Measurements from ENCODE around the gene KRTAP5-11.
A peak's percentile ranks its signal among the peaks of the same experiment; 100 is the strongest.
"Not testable (repeated sequence)": the region's sequence is repeated elsewhere in the genome, so short reads cannot be mapped to it uniquely, and the experiment has no call there.

KRTAP5-11 gene, protein sequence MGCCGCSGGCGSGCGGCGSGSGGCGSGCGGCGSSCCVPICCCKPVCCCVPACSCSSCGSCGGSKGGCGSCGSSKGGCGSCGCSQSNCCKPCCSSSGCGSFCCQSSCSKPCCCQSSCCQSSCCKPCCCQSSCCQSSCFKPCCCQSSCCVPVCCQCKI

DNA sequence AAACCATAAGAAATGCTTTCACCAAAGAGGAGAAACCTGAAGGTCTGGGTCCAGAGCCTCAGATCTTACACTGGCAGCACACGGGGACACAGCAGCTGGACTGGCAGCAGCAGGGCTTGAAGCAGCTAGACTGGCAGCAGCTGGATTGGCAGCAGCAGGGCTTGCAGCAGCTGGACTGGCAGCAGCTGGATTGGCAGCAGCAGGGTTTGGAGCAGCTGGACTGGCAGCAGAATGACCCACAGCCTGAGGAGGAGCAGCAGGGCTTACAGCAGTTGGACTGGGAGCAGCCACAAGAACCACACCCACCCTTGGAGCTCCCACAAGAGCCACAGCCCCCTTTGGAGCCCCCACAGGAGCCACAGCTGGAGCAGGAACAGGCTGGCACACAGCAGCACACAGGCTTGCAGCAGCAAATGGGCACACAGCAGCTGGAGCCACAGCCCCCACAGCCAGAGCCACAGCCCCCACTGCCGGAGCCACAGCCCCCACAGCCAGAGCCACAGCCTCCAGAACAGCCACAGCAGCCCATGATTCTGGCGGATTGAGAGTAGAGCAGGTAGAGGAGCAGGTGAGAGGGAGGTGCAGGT, at the start of gene KRTAP5-11:
Gene KRTAP5-11 (minus strand): TSS at position 567 of the 587 bp plus-strand sequence. CDS start 38 bp downstream, at position 529.
- DNase-seq (ENCODE audit: low read depth) = no peak

DNA sequence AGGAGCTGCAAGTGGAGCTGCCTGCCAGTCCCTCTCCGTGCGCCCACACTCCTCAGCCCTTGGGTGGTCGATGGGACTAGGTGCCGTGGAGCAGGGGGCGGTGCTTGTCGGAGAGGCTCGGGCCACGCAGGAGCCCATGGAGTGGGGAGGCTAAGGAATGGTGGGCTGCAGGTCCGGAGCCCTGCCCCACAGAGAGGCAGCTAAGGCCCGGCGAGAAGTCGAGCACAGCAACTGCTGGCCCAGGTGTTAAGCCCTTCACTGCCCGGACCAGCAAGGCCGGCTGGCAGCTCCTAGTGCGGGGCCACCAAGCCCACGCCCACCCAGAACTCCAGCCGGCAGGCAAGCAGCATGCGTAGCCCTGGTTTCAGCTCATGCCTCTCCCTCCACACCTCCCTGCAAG, 48.9 kb upstream of the KRTAP5-11 start:
- not testable (repeated sequence) for DNase-seq (ENCODE audit: low read depth)

DNA sequence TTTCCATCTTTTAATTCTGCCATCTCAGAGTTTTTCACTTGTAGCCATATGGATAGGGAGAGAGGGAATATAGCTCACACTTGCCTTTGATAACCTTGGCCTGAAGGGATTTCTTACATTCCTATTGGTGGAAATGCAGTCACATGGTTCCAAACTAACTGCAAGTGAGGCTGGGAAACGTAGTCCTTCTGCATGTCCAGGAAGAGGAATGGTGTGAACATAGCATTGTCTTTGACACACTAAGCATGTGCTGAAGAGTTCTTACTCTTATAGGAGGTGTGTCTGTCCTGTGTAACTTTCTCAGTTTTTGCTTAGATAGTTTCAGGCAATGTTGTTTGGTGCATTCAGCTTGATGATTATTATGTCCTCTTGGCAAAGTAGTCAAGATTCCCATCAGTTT, 47.4 kb upstream of the KRTAP5-11 start:
- DNase-seq (ENCODE audit: low read depth) = not testable (repeated sequence)

DNA sequence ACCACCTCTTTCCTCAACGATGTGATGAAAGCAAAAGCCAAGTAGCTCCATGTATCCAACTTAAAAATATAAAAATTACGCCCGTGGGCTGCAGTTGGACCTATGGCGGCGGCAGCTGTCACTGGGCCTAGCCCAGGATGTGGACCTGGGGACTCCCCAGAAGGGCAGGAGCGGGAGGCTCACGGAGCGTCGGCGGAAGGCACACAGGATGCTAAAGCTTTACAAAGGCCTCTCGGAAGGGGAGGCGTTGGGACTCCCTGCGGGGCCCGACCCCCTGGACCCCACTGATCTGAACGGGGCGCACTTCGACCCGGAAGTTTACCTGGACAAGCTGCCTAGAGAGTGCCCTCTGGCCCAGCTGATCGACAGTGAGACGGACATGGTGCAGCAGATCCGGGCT, 46.3 kb upstream of the KRTAP5-11 start:
- not testable (repeated sequence) for DNase-seq (ENCODE audit: low read depth)

DNA sequence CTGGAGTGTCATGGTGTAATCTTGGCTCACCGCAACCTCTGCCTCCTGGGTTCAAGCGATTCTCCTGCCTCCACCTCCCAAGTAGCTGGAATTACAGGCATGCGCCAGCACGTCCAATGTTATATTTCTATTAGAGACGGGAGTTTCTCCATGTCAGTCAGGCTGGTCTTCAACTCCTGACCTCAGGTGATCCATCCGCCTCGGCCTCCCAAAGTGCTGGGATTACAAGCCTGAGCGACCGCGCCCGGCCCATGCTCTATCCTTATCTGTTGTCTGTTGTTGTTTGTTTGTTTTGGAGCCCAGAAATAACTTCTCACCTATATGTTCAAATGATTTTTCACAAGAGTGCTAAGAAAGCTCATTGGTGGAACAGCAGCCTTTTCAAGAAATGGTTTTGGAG, 40.6 kb upstream of the KRTAP5-11 start:
- DNase-seq (ENCODE audit: low read depth) = not testable (repeated sequence)

DNA sequence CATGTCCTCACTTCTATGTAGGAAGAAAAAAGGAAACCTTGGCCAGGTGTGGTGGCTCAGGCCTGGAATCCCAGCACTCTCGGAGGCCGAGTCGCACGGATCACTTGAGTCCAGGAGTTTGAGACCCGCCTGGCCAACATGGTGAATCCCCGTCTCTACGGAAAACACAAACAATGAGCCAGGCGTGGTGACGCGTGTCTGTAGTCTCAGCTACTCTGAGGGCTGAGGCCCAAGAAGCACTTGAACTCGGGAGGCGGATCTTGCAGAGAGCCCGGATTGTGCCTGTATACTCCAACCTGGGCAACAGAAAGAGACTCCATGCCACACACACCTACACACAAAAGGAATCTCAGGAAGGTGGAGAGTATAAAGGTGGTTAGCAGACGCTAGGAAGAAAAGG, 39.9 kb upstream of the KRTAP5-11 start:
- DNase-seq (ENCODE audit: low read depth) = not testable (repeated sequence)

DNA sequence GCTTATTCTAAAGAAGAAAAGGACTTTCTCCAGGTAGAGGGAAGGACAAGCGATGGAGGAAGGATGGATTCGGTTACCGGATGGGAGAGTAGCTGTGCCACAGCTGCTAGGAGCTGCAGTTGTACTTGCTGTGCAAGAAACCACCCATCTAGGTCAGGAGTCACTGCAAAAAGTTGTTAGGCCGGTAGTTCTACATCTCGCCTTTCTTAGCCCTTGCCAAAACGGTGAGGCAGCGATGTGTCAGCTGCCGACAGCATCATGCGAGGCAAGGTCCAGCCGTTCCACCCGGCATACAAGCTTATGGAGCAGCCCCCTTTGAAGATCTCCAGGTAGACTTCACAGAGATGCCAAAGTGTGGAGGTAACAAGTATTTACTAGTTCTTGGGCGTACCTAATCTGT, 32.3 kb upstream of the KRTAP5-11 start:
- DNase-seq (ENCODE audit: low read depth) = not testable (repeated sequence)

DNA sequence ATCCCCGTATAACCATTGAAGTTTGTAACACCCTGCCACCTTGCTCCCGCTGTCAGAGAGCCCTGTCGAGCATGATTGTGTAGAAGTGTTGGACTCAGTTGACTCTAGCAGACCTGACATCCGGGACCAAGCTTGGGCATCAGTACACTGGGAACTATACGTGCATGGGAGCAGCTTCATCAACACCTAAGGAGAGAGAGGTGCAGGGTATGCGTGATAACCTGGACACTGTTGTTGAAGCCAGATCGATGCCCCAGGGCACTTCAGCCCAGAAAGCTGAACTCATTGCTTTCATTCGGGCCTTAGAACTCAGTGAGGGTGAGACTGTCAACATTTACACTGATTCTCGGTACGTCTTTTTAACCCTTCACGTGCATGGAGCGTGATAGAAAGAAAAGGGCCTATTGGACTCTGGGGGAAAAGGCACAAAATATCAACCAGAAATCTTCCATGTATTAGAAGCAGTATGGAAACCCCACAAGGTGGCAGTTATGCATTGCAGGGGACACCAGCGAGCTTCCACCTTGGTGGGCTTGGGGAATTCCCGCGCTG, 31.8 kb upstream of the KRTAP5-11 start:
- DNase-seq (ENCODE audit: low read depth) = not testable (repeated sequence)

DNA sequence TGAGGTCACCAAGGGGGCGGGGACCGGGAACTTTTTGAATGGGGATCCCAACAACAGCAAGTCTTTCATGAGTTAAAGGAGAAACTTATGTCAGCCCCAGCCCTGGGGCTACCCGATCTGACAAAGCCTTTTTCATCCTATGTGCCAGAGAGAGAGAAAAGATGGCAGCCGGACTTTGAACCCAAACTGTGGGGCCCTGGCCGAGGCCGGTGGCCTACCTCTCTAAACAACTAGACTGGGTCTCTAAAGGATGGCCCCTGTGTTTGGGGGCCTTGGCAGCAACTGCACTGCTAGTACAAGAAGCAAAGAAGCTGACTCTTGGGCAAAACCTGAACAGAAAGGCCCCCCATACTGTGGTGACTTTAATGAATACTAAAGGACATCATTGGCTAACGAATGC, 31.3 kb upstream of the KRTAP5-11 start:
- DNase-seq (ENCODE audit: low read depth) = not testable (repeated sequence)

DNA sequence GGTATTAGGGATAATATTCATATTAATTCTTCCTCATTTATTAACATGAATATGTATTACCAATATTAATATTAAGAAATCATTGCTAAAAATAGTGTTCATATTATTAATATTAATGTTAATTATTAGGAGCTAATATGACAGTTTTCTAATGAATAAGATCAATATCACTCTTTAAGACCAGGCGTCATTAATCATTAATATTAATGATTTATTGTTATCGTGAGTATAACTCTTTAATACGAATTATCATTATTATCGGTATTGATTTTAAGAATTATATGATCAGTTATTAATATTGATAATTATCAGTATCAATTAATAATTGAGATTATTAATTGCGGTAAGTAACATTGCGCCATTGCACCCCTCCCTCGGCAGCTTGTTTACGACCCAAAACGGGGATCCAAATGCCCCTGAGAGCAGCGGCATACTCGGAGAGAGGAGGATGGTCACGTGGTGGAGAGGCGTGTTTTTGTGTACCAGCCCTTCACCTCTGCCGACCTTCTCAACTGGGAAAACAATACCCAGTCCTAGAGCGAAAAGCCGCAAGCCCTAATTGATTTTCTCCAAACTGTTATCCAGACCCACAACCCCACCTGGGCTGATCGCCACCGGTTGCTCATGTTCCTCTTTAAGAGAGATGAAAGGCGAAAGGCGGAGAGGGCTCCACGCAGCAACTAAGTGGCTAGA, 28.7 kb upstream of the KRTAP5-11 start:
- not testable (repeated sequence) for DNase-seq (ENCODE audit: low read depth)

DNA sequence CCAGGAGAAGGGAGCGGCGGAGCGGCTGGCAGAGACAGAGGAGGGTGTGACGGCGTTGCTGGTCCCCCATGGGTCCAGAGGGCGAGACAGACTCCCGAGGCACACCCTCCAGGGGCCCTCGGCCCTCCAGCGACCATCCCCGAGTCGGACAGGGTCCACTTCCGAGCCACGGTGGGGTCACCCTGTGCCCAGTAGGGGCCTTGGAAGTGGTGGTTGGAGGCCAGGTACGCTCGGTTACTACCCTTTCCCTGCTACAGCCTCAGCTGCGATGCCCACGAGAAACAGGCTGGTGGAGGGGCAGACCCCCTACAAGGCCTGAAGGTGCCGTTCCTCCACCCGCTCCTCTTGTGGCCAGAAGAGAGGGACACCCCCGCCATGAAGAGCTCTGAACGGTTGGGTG, 25.6 kb upstream of the KRTAP5-11 start:
- DNase-seq (ENCODE audit: low read depth) = not testable (repeated sequence)

DNA sequence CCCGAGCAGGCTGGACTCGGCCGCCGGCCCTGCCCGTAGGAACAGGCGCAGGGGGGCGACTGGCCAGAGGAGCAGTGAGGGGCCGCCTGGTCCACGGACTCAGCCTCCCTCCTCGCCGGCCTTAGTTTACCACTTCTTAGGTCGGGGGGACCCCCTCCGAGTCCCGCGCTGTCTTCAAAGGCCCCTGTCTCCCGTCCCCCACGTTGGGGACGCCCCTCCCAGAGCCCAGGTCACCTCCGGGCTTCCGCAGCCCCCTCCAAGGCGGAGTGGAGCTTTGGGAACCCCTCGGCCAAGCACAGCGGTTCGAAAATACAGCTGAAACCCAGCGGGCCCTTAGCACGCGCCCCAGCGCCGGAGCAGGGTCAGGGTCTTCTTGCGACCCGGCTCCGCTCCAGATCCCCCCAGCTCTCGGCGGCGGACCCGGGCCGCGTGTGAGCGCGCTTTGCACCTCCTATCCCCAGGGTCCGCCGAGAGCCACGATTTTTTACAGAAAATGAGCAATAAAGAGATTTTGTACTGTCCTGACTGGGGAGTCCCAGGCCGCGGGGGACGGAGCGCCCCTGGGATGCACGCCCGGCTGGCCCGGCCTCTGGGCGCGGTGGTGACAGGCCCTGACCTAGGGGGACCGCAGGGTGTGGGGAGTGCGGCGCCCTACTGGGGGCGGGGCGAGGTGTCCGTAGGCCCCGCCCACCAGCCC, 25.0 kb upstream of the KRTAP5-11 start:
- DNase-seq (ENCODE audit: low read depth) = not testable (repeated sequence)

DNA sequence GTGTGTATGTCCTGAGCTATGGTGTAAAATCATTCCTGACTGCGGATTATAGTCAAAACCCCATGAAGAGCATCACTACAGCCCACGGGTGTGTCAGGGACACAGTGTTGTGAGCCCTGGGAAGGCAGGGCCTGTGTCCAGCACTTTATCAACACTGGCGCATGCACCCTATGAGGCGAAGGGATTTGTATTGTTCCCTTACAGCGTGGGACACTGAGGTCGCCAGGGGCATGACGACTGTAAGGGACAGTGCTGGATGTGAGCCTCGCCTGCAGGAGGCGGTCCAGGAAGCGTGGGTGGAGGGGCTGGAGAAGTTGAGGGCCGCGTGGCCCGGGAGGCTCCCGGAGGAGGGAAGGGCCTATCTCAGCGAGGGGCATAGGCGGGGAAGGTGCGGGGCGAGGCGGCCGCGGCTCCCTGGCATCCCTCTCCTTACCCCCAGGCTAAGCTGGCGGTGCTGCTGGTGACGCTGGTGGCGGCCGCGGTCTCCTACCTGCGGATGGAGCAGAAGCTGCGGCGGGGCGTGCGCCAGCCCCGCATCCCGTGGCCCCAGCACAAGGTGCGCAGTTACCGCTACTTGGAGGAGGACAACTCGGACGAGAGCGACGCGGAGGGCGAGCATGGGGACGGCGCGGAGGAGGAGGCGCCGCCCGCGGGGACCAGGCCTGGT, 24.3 kb upstream of the KRTAP5-11 start:
- DNase-seq (ENCODE audit: low read depth) = not testable (repeated sequence)

DNA sequence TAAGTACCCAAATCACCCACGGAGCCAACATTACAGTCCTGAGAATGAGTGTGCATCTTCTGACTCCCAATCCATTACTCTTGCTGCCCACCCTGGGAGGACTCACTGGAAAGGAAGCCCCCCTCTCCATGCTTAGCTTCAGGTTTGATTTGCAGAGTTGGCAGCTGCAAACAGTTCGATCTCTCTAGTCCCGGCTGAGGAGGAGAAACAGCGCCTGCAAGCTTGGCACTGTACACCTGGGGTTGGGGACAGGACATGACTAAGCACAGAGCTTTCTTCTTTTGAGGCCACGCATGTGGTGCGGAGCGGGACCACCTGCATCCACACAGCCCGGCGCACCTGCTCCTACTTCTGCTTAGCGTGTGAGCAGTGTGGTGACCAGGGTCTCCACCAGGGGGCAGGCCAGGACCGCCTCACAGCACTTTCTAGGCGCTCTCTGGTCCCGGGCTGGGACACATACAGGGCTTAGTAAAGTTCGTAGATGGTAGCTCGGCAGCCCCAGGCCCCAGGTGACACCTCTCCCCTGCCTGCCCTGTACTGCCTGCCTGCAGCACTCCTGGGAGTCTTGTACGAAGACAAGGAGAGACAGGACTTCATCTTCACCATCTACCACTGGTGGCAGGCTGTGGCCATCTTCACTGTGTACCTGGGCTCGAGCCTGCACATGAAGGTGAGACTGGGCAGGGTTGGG, 22.3 kb upstream of the KRTAP5-11 start:
- DNase-seq (ENCODE audit: low read depth) = not testable (repeated sequence)

DNA sequence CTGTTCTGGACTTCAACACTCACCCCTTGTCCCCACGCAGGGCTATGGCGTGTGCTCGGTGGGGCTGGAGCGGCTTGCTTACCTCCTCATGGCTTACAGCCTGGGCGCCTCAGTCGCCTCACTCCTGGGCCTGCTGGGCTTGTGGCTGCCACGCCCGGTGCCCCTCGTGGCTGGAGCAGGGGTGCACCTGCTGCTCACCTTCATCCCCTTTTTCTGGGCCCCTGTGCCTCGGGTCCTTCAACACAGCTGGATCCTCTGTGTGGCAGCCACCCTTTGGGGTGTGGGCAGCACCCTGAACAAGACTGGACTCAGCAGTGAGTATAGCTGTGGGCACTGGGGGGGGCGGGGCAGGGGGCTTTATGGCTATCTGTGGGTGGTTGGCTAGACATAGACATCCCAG, 20.5 kb upstream of the KRTAP5-11 start:
- not testable (repeated sequence) for DNase-seq (ENCODE audit: low read depth)

DNA sequence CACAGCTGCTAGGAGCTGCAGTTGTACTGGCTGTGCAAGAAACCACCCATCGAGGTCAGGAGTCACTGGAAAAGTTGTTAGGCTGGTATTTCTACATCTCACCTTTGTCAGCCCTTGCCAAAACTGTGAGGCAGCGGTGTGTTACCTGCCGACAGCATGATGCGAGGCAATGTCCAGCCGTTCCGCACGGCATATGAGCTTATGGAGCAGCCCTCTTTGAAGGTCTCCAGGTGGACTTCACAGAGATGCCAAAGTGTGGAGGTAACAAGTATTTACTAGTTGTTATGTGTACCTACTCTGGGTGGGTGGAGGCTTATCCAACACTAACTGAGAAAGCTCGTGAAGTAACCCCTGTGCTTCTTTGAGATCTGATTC, 6.9 kb upstream of the KRTAP5-11 start:
- not testable (repeated sequence) for DNase-seq (ENCODE audit: low read depth)

DNA sequence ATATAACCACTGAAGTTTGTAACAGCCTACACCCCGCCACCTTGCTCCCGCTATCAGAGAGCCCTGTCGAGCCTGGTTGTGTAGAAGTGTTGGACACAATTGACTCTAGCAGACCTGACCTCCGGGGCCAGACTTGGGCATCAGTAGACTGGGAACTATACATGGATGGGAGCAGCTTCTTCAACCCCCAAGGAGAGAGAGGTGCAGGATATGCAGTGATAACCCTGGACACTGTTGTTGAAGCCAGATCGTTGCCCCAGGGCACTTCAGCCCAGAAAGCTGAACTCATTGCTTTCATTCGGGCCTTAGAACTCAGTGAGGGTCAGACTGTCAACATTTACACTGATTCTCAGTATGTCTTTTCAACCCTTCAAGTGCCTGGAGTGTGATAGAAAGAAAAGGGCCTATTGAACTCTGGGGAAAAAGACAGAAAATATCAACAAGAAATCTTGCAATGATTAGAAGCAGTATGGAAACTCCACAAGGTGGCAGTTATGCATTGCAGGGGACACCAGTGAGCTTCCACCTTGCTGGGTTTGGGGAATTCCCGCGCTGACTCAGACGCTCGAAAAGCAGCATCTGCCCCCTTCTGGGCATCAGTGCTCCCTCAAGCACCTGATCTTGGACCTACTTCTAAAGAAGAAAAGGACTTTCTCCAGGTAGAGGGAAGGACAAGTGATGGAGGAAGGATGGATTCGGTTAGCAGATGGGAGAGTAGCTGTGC, 6.3 kb upstream of the KRTAP5-11 start:
- peak; percentile 61 for DNase-seq (ENCODE audit: low read depth)

DNA sequence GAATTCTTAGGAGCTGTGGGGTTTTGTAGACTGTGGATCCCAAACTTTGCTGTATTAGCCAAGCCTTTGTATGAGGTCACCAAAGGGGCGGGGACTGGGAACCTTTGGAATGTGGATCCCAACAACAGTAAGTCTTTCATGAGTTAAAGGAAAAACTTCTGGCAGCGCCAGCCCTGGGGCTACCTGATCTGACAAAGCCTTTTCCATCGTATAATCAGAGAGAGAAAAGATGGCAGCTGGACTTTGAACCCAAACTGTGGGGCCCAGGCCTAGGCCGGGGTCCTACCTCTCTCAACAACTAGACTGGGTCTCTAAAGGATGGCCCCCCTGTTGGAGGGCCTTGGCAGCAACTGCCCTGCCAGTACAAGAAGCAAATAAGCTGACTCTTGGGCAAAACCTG, 5.6 kb upstream of the KRTAP5-11 start:
- DNase-seq (ENCODE audit: low read depth) = not testable (repeated sequence)

DNA sequence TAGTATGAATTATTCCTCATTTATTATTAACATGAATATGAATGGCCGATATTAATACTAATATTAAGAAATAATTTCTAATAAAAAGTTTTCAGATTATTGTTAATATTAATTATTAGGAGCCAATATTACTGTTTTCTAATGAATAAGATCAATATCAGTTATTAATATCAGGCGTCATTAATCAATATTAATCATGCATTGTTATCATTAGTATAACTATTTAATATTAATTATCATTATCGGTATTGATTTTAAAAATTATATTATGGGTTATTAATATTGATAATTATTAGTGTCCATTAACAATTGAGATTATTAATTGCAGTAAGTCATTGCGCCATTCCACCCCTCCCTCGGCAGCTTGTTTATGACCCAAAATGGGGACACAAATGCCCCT, 3.0 kb upstream of the KRTAP5-11 start:
- not testable (repeated sequence) for DNase-seq (ENCODE audit: low read depth)

DNA sequence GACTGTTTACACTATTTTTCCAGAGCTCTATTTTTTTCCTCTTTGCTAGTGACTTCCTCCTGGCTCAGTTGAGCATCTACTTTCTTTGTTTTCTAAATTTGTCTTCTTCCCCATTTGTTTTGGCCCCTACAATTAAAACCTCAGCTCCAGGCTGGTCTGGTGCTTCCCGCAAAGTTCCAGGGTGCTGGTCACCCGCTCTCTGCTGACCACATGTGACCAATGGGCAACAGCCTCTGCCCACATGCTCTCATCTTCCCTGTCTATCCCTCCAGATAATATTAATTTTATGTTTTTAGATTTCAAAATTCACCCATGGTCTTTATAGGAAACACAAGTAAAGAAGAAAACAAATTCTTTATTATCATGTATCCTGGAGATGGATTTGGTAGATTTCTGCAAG, 294 bp upstream of the KRTAP5-11 start:
- not testable (repeated sequence) for DNase-seq (ENCODE audit: low read depth)

DNA sequence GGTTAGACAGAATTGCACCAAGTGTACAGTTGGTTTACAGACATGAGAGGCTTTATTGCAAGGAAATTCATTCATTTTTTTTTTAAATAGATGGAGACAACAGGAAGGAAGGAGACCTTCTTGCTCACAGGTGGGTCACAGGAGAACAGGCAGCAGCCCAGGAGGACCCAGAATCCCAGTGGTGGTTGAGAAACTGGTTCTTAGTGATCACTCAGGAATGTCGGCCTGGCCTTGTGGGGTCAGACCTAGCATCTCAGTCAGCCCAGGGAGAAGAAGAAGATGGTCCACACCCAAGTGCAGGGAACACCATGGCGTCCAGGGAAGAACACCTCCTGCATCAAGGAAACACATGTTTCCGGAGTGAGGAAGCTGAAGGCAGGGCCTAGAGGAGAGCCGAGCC, 849 bp downstream of the KRTAP5-11 start:
- DNase-seq (ENCODE audit: low read depth) = no peak
